Neural cell (in vitro differentiated cells): ENCODE results near the gene MMP24. TPM values are rescaled to one million over a fixed set of nuclear protein-coding genes. Genes with fewer than 3 reads are reported as not detected.

Experiments used
- H2AFZ ChIP-seq: fragments of 200-600, 300-800 bp; sonication (generic), shearing (Covaris generic); 2 replicates; pipeline ENCODE4 v1.6.0; 2014; ENCODE audit warnings: low read depth, mild to moderate bottlenecking, antibody characterized with exemption, low read length, moderate library complexity
- H3F3A ChIP-seq: fragments of 200-600 bp; shearing (Covaris generic); 2 replicates; pipeline ENCODE4 v1.6.1; 2016; ENCODE audit warnings: mild to moderate bottlenecking, moderate library complexity, mixed read lengths, antibody characterized with exemption, low read length; ENCODE audit not compliant: insufficient read depth, poor library complexity, severe bottlenecking
- H3K27ac ChIP-seq: fragments of 200-600, 300-800 bp; sonication (generic), shearing (Covaris generic); 2 replicates; pipeline ENCODE4 v1.5.1; 2014; ENCODE audit warnings: mild to moderate bottlenecking, low read length, moderate library complexity
- H3K27me3 ChIP-seq: fragments of 300-800, 200-600 bp; sonication (generic), shearing (Covaris generic); 2 replicates; pipeline ENCODE4 v1.6.0; 2014; ENCODE audit warnings: mild to moderate bottlenecking, low read depth, low read length, moderate library complexity; ENCODE audit not compliant: insufficient read depth
- H3K36me3 ChIP-seq: fragments of 300-800, 200-600 bp; sonication (generic), shearing (Covaris generic); 2 replicates; pipeline ENCODE4 v1.5.1; 2014; ENCODE audit warnings: mild to moderate bottlenecking, antibody characterized with exemption, low read length, moderate library complexity; ENCODE audit not compliant: insufficient read depth
- H3K4me2 ChIP-seq: fragments of 300-800, 200-600 bp; sonication (generic), shearing (Covaris generic); 2 replicates; pipeline ENCODE4 v1.6.0; 2014; ENCODE audit warnings: mild to moderate bottlenecking, low read length
- H3K4me3 ChIP-seq: fragments of 300-800, 200-600 bp; sonication (generic), shearing (Covaris generic); 2 replicates; pipeline ENCODE4 v1.5.1; 2014; ENCODE audit warnings: mild to moderate bottlenecking, low read length, moderate library complexity
- H3K79me2 ChIP-seq: fragments of 200-600 bp; shearing (Covaris generic); replicated peaks from 2 replicates; pipeline ENCODE4 v1.6.0; 2014; ENCODE audit warnings: mild to moderate bottlenecking, low read length, moderate library complexity; ENCODE audit not compliant: insufficient read depth
- H3K9ac ChIP-seq: fragments of 300-800, 200-600 bp; sonication (generic), shearing (Covaris generic); 2 replicates; pipeline ENCODE4 v1.6.1; 2016; ENCODE audit warnings: mild to moderate bottlenecking, low read length, mixed read lengths
- H3K9me2 ChIP-seq: fragments of 200-600 bp; shearing (Covaris generic); 2 replicates; pipeline ENCODE4 v1.6.1; 2016; ENCODE audit warnings: mild to moderate bottlenecking, low read length, mixed read lengths; ENCODE audit not compliant: insufficient read depth
- H3K9me3 ChIP-seq: fragments of 200-600, 300-800 bp; sonication (generic), shearing (Covaris generic); 2 replicates; pipeline ENCODE4 v1.6.1; 2016; ENCODE audit warnings: mild to moderate bottlenecking, mixed run types, low read length, moderate library complexity, mixed read lengths
- H4K20me1 ChIP-seq: fragments of 200-600 bp; shearing (Covaris generic); 2 replicates; pipeline ENCODE4 v1.6.1; 2016; ENCODE audit warnings: mild to moderate bottlenecking, mixed run types; ENCODE audit not compliant: insufficient read depth
- EP300 ChIP-seq: fragments of 450-650 bp; conservative IDR thresholded peaks from 2 replicates; pipeline ENCODE4 v1.6.1; 2014; ENCODE audit warnings: antibody characterized with exemption, mild to moderate bottlenecking, moderate library complexity; ENCODE audit not compliant: poor library complexity, severe bottlenecking
- EZH2 ChIP-seq: fragments of 200-600, 300-800 bp; shearing (Covaris generic), sonication (generic); IDR thresholded peaks from 2 replicates; pipeline ENCODE4 v1.6.1; 2014; ENCODE audit warnings: antibody characterized with exemption, low read length, borderline replicate concordance, mild to moderate bottlenecking; ENCODE audit not compliant: insufficient read depth, poor library complexity, severe bottlenecking
- MXI1 ChIP-seq: fragments of 450-650 bp; conservative IDR thresholded peaks from 2 replicates; pipeline ENCODE4 v1.6.1; 2014; ENCODE audit warnings: antibody characterized with exemption, mild to moderate bottlenecking; ENCODE audit not compliant: poor library complexity, severe bottlenecking
- POLR2AphosphoS5 ChIP-seq: IDR thresholded peaks from 2 replicates; pipeline ENCODE4 v1.6.1; 2012
- RAD21 ChIP-seq: fragments of 450-650 bp; conservative IDR thresholded peaks from 2 replicates; pipeline ENCODE4 v1.6.1; 2014; ENCODE audit warnings: antibody characterized with exemption, mild to moderate bottlenecking, moderate library complexity
- SMC3 ChIP-seq: fragments of 450-650 bp; conservative IDR thresholded peaks from 2 replicates; pipeline ENCODE4 v1.6.1; 2014; ENCODE audit warnings: antibody characterized with exemption, mild to moderate bottlenecking, moderate library complexity; ENCODE audit not compliant: poor library complexity
- TAF1 ChIP-seq: IDR thresholded peaks from 2 replicates; pipeline ENCODE4 v1.6.1; 2012; ENCODE audit warnings: low read depth
- polyA plus RNA-seq: library from polyadenylated mRNA; depleted of rRNA; stranded (reverse); fragments of >200 nt; gene quantifications from 2 replicates; pipeline ENCODE4 v1.2.3, GENCODE V29; 2014
- TF ChIP-seq, protein P1 (sequence below): IDR thresholded peaks from 2 replicates; pipeline ENCODE4 v1.6.1; 2012; ENCODE audit warnings: borderline replicate concordance
- TF ChIP-seq, protein P2 (sequence below): fragments of 450-650 bp; IDR thresholded peaks from 2 replicates; pipeline ENCODE4 v1.5.1; 2014; ENCODE audit warnings: antibody characterized with exemption, mild to moderate bottlenecking, moderate library complexity; ENCODE audit not compliant: poor library complexity, severe bottlenecking

The MMP24 gene
- polyA plus RNA-seq, 1 donor from 2014 or later: 57.4 TPM

DNA sequence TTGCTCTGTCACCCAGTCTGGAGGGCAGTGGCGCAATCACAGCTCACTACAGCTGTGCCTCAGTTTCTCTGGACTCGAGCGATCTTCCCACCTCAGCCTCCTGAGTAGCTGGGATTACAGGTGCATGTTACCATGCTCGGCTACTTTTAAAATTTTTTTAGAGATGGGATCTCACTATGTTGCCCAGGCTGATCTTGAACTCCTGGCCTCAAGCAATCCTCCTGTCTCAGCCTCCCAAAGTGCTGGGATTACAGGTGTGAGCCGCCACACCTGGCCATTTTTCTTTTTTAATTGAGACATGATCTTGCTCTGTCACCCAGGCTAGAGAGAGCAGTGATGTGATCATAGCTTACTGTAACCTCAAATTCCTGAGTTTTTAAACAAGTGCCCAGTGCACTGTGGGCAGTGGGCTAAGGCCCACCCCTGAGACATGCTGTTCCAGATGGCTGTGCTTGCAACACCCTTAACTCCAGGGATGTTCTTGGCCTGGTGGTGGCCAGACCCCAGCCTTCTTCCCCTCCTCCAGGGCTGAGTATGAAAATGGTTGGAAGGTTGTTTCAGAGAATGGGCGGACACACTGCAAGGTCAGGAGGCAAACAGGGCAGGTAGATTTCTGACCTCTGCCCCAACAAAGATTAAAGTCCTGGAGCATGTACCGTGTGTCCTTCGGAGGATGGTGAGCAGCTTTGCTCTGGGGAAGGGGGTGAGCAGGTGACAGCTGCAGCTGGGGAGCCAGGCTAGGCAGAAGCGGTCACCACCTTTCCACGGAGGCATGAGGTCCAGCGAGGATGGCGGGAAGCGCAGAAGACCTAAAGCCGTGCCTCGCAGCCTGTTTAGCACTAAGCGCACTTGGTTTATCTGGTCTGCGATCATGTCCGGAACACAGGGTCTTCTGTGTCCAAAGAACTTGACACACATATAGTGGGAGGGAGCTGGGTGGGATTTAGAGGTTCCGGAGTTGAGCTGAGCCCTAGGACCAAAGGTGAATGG lies 67.1 kb downstream of the MMP24 start:
- no peak overlapping the region for H2AFZ ChIP-seq
- H3K27ac ChIP-seq: no peak overlapping the region
- no peak overlapping the region for H3K4me3 ChIP-seq
- no peaks in the 10 kb centered on the region for H3F3A ChIP-seq
- TF ChIP-seq RAD21: no peak
- TF ChIP-seq, protein P1, sequence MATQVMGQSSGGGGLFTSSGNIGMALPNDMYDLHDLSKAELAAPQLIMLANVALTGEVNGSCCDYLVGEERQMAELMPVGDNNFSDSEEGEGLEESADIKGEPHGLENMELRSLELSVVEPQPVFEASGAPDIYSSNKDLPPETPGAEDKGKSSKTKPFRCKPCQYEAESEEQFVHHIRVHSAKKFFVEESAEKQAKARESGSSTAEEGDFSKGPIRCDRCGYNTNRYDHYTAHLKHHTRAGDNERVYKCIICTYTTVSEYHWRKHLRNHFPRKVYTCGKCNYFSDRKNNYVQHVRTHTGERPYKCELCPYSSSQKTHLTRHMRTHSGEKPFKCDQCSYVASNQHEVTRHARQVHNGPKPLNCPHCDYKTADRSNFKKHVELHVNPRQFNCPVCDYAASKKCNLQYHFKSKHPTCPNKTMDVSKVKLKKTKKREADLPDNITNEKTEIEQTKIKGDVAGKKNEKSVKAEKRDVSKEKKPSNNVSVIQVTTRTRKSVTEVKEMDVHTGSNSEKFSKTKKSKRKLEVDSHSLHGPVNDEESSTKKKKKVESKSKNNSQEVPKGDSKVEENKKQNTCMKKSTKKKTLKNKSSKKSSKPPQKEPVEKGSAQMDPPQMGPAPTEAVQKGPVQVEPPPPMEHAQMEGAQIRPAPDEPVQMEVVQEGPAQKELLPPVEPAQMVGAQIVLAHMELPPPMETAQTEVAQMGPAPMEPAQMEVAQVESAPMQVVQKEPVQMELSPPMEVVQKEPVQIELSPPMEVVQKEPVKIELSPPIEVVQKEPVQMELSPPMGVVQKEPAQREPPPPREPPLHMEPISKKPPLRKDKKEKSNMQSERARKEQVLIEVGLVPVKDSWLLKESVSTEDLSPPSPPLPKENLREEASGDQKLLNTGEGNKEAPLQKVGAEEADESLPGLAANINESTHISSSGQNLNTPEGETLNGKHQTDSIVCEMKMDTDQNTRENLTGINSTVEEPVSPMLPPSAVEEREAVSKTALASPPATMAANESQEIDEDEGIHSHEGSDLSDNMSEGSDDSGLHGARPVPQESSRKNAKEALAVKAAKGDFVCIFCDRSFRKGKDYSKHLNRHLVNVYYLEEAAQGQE: no peak
- TF ChIP-seq MXI1: no peak
- TF ChIP-seq POLR2AphosphoS5: no peak
- TF ChIP-seq EP300: no peak
- TF ChIP-seq, protein P2, sequence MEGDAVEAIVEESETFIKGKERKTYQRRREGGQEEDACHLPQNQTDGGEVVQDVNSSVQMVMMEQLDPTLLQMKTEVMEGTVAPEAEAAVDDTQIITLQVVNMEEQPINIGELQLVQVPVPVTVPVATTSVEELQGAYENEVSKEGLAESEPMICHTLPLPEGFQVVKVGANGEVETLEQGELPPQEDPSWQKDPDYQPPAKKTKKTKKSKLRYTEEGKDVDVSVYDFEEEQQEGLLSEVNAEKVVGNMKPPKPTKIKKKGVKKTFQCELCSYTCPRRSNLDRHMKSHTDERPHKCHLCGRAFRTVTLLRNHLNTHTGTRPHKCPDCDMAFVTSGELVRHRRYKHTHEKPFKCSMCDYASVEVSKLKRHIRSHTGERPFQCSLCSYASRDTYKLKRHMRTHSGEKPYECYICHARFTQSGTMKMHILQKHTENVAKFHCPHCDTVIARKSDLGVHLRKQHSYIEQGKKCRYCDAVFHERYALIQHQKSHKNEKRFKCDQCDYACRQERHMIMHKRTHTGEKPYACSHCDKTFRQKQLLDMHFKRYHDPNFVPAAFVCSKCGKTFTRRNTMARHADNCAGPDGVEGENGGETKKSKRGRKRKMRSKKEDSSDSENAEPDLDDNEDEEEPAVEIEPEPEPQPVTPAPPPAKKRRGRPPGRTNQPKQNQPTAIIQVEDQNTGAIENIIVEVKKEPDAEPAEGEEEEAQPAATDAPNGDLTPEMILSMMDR: no peak
- no peak for TF ChIP-seq SMC3
- TF ChIP-seq TAF1: no peak
- TF ChIP-seq EZH2: no peak
- no peaks in the 10 kb centered on the region for H3K36me3 ChIP-seq
- no peak overlapping the region for H3K4me2 ChIP-seq
- no peaks in the 10 kb centered on the region for H3K27me3 ChIP-seq
- no peaks in the 10 kb centered on the region for H3K9me3 ChIP-seq
- H3K9ac ChIP-seq: no peak overlapping the region
- no peaks in the 10 kb centered on the region for H3K79me2 ChIP-seq
- H3K9me2 ChIP-seq: no peaks in the 10 kb centered on the region
- no peaks in the 10 kb centered on the region for H4K20me1 ChIP-seq

DNA sequence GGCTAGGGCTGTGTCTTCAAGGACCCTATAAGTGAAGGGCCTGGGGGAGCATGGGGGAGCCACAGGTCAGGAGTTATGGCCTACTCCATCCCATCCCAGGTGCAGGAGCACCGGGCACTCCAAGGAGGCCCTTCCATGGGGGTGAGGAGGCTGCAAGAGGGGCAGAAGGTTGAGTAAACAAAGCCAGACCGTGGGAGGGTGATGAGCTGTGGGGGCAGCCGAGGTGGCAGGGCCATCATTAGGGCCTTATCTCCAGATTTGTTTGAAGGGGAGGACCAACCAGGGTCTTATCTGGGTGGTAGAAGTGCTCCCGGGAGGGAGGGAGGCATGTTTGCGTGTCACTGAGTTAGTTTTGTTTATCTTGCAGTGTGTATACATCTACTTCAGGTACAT lies 67.8 kb downstream of the MMP24 start:
- no peaks in the 10 kb centered on the region for H4K20me1 ChIP-seq
- H3K4me3 ChIP-seq: no peak overlapping the region
- no peak overlapping the region for H3K9ac ChIP-seq
- H3K9me3 ChIP-seq: no peaks in the 10 kb centered on the region
- TF ChIP-seq POLR2AphosphoS5 (no peak), EZH2 (no peak), EP300 (no peak), SMC3 (no peak), RAD21 (no peak), MXI1 (no peak), TAF1 (no peak)
- TF ChIP-seq, protein P2: no peak
- TF ChIP-seq, protein P1: no peak
- H3K4me2 ChIP-seq: no peak overlapping the region
- H3K79me2 ChIP-seq: no peaks in the 10 kb centered on the region
- no peaks in the 10 kb centered on the region for H3K27me3 ChIP-seq
- no peaks in the 10 kb centered on the region for H3K36me3 ChIP-seq
- H3K27ac ChIP-seq: no peak overlapping the region
- no peaks in the 10 kb centered on the region for H3K9me2 ChIP-seq
- no peak overlapping the region for H2AFZ ChIP-seq
- H3F3A ChIP-seq: no peaks in the 10 kb centered on the region
